HFF-Myc (cell line): ENCODE data around the gene HES7.

Experiments
- DNase-seq: peaks from one replicate; pipeline ENCODE4 v3.0.0-alpha.2; 2011; ENCODE audit warnings: low read depth; ENCODE audit errors: extremely low read depth
- H3K4me3 ChIP-seq: replicated peaks from 2 replicates; pipeline ENCODE4 v1.5.1; 2011; ENCODE audit warnings: low read depth, mild to moderate bottlenecking, control low read depth, low read length
- TF ChIP-seq, protein P1 (sequence below): IDR thresholded peaks from 2 replicates; pipeline ENCODE4 v1.5.1; 2012; ENCODE audit warnings: mild to moderate bottlenecking, low read depth, low read length, control low read depth; ENCODE audit errors: missing control alignments

HES7 gene

DNA sequence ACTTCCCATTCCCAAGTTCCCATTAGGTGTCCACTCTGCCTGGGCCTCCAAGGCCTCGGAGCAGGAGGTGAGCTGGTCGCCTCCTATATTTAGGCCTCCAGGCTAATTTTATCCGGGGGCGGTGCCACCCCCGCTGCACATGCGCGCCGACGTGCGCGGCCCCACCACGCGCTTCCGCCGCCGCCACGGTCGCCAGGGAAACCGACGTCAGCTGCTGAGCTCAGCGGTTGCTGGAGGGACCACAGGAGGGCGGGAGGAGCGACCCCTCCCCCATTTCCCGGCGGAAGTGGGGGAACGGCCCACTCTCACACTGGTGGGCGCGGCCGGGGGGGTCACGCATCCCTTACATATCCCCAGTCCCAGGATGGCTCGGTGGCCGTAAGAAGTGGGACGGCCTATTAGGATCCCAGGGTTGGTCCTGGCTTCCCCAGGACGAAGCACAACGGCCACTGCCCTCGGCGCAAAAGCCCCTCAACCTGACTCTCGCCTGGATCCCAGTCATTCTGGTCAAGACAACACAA lies 27.3 kb upstream of the HES7 start:
- TF ChIP-seq, protein P1, sequence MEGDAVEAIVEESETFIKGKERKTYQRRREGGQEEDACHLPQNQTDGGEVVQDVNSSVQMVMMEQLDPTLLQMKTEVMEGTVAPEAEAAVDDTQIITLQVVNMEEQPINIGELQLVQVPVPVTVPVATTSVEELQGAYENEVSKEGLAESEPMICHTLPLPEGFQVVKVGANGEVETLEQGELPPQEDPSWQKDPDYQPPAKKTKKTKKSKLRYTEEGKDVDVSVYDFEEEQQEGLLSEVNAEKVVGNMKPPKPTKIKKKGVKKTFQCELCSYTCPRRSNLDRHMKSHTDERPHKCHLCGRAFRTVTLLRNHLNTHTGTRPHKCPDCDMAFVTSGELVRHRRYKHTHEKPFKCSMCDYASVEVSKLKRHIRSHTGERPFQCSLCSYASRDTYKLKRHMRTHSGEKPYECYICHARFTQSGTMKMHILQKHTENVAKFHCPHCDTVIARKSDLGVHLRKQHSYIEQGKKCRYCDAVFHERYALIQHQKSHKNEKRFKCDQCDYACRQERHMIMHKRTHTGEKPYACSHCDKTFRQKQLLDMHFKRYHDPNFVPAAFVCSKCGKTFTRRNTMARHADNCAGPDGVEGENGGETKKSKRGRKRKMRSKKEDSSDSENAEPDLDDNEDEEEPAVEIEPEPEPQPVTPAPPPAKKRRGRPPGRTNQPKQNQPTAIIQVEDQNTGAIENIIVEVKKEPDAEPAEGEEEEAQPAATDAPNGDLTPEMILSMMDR = no peak
- DNase-seq = no peak
- H3K4me3 ChIP-seq = peak overlapping the region; percentile 82

DNA sequence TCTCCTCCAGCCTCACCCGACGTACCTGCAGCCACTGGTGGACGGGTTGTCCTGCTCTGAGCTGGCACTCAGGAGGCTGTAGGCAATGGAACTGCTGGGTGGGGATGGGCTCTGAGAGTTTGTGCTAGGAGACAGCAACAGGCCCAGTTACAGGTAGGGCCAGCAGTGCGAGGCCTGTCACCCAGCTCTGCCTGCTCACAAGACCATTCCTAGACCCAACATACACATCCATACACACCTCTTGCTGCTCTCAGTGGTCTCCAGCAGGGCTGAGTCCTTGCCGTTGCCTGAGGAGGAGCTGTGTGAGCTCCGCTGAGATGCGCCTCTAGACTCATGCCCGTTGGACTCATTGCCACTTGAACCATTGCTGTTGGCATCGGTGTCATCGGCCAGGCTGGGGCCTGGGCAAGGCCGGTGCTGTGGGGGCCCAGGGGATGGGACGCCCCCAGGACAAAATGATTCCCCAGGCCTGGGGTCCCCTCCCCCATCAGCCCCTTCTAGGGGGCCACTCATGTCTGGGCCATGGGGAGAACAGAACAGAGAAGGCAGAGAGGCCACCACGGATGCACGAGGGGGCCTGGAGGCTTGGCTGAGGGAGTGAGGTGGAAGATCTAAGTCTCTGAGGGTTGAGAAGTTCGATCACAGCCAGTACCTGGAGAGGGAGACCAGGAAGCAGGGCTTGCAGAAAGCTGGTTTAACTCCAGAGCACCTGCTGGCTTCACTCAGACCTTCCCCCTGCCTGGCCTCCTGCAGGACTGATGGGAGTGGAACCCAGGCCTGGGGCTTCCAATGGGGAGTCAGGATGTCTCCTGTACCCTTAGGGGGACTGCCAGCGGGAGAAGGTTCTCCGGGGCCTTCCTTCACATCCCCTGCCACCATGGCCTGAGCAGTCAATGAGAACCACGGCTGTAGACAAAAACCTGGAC lies 26.6 kb upstream of the HES7 start:
- no peak for DNase-seq
- TF ChIP-seq, protein P1 = no peak
- peak overlapping the region; percentile 82 for H3K4me3 ChIP-seq

DNA sequence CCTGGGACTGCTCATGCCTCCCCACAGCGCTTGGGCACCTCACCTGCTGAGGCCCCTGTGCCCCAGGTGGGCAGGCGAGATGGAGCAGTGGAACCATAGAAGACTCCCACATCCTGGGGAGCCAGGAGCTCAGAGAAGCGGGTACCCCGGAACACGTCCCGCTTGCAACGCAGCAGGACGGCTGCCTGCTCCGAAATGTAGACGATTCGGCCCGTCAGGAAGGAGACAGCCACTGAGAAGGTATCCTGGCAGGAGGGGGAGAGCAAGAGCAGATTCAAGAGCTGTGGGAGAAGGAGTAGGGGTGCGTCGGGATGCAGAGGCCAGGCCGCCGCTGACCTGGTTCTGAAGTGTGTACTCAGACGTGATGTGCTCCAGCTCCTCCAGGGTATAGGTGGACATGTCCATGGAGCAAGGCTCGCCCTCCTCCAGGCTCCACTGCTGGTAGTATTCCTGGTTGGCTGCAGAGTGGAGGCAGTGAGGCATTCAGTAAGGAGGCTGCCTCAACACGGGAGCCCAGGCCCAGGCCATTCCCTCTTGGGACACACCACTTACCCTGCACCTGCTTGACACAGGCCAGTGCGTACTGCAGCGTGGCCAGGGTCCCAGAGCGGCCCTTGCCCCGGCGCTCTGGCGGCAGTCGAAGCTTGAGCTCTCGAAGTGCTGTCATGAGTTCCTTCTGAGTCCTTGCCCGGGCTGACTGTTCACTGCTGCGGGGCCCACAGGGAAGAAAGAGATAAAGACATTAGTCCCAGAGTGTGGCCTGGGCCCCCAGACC lies 25.7 kb upstream of the HES7 start:
- TF ChIP-seq, protein P1 = no peak
- H3K4me3 ChIP-seq = no peak overlapping the region
- no peak for DNase-seq

DNA sequence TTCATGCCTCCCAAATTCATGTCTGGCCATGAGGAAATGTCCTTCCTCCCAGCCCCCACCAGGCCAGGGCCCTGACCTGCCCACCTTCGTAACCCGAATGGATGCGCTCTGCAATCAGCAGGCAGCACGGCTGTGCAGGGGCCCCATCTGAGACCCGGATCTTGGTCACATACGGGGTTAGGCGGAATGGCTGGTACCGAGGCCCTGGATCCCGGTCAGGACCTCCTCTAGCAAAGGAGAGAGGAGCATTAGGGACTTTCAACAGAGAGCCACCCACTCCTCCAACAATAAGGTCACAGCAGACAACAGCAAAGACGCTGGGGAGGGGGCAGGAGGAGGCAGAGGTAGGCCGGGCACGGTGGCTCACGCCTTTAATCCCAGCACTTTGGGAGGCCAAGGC lies 24.7 kb upstream of the HES7 start:
- TF ChIP-seq, protein P1 = no peak
- H3K4me3 ChIP-seq = no peak overlapping the region

DNA sequence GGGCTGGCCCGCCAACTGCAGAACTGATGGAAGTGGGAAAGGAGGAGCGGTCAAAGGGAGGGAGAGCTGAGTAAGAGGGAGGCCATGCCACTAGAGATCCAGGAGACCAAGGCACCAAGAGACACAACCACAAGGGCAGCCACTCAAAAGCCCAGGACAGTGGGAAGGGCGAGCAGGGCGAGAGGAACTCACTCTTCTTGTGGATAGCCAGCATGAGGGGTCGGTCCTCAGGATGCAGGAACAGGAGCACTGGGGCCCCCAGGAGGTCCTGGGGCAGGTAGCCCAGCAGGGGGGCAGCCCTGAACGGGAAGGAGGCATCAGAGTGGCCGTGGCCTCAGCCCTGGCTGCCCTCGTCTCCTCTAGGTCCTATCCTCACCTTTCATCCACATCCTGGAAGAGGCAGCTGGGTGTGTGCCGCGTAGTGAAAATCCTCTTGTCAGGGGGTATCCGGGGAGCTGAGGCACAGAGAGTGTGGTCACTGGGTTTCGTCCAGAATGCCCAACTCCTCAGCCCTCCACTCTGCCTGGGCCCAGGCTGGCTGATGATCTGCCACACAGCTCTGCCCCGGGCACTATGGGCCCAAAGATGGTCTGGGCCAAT lies 24.0 kb upstream of the HES7 start:
- DNase-seq = no peak
- no peak overlapping the region for H3K4me3 ChIP-seq
- TF ChIP-seq, protein P1 = no peak

More for the DNA sequence above, 24.7 kb upstream of the HES7 start:
- DNase-seq = no peak

DNA sequence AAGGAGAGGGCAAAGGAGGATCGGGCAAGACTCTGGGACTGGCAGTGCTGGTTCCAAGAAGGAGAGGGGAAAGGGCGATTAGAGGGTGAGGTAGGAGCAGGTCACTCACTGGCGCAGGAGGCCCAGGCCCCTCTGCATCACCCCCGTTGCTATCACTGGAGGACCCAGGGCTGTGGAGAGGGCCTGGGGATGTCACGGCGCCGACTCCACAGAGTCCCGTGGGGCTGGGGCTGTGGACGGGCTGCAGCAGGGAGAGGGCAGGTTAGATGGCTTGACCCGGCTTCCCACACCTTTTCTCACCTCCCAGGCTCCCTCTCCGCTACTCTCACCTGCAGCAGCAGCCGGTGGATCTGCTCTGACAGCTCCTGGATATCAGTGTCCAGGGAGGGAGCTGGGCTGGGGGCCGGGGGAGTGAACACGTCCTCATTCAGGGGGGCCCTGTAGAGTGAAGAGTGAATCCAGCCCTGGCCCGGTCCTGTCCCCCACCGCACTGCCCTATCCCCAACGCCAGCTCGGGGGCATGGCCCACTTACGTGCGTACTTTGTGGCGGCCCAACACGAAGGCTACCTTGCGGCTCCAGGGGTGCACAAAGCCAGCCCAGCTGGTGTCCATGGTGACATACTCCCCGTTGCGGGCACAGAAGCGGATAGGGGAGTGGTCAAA lies 23.4 kb upstream of the HES7 start:
- no peak overlapping the region for H3K4me3 ChIP-seq
- DNase-seq = no peak
- TF ChIP-seq, protein P1 = no peak
